HG02884 (cell line): ENCODE measurements around the gene SLC2A6.

Experiments
- ATAC-seq: cut with Tn5 transposase; IDR thresholded peaks from one replicate; pipeline ENCODE4 v1.9.1; 2021; ENCODE audit warnings: mild to moderate bottlenecking, moderate library complexity; ENCODE audit not compliant: unreplicated experiment

SLC2A6 gene

GRCh38 chr9:133499132-133499891, 20.4 kb upstream of the SLC2A6 start:
- ATAC-seq: no peak

GRCh38 chr9:133496861-133497842, 18.3 kb upstream of the SLC2A6 start:
- ATAC-seq: no peak

GRCh38 chr9:133495327-133496293, 16.7 kb upstream of the SLC2A6 start:
- ATAC-seq: no peak

- no peak for ATAC-seq
These were observed 15.9 kb upstream of the SLC2A6 start for GRCh38 chr9:133494636-133495326.

GRCh38 chr9:133493845-133494540, 15.1 kb upstream of the SLC2A6 start:
- no peak for ATAC-seq

GRCh38 chr9:133493428-133493827, 14.5 kb upstream of the SLC2A6 start:
- ATAC-seq: no peak

GRCh38 chr9:133492061-133493021, 13.4 kb upstream of the SLC2A6 start:
- no peak for ATAC-seq

GRCh38 chr9:133491656-133491925, 12.7 kb upstream of the SLC2A6 start:
- ATAC-seq: no peak

- ATAC-seq: no peak
These were observed 12.2 kb upstream of the SLC2A6 start for GRCh38 chr9:133490865-133491655.

GRCh38 chr9:133490201-133490681, 11.3 kb upstream of the SLC2A6 start:
- no peak for ATAC-seq

GRCh38 chr9:133489253-133490190, 10.6 kb upstream of the SLC2A6 start:
- ATAC-seq: no peak

- no peak for ATAC-seq
These were observed 9.9 kb upstream of the SLC2A6 start for GRCh38 chr9:133488686-133489252.

- no peak for ATAC-seq
These were observed 8.4 kb upstream of the SLC2A6 start for GRCh38 chr9:133487331-133487725.

GRCh38 chr9:133485531-133486260, 6.8 kb upstream of the SLC2A6 start:
- ATAC-seq: no peak

GRCh38 chr9:133484671-133485437, 6.0 kb upstream of the SLC2A6 start:
- ATAC-seq: no peak
